LHCN-M2 (cell line): ENCODE measurements around the gene CCR5. TPM values are rescaled to one million over a fixed set of nuclear protein-coding genes. Genes with fewer than 3 reads are reported as not detected.
A peak's percentile ranks its signal among the peaks of the same experiment; 100 is the strongest.
"Not testable (repeated sequence)": the region's sequence is repeated elsewhere in the genome, so short reads cannot be mapped to it uniquely, and the experiment has no call there.

Experiments used
- DNase-seq: peaks from one replicate; pipeline ENCODE4 v3.0.0-alpha.2; 2012; ENCODE audit warnings: low read depth
- total RNA-seq: library from RNA; depleted of rRNA; stranded (reverse); fragments of >200 nt; gene quantifications from 2 replicates; pipeline ENCODE4 v1.2.3, GENCODE V29; 2014

CCR5 gene
- total RNA-seq, 1 experiment from 2014 or later, result not detected

GRCh38 chr3:46383211-46383950 is 12.6 kb downstream of the CCR5 start:
- DNase-seq, result no peak

- DNase-seq, result no peak
These were observed 13.2 kb downstream of the CCR5 start for GRCh38 chr3:46383951-46384330.

- peak; percentile 94 for DNase-seq
These were observed 15.5 kb downstream of the CCR5 start for GRCh38 chr3:46386205-46386604.

GRCh38 chr3:46388847-46389246 is 18.1 kb downstream of the CCR5 start:
- not testable (repeated sequence) for DNase-seq

- DNase-seq, result no peak
These were observed 18.6 kb downstream of the CCR5 start for GRCh38 chr3:46389306-46389705.

- DNase-seq, result not testable (repeated sequence)
These were observed 20.8 kb downstream of the CCR5 start for GRCh38 chr3:46391526-46391925.

GRCh38 chr3:46393011-46393410 is 22.3 kb downstream of the CCR5 start:
- no peak for DNase-seq

- DNase-seq, result no peak
These were observed 23.0 kb downstream of the CCR5 start for GRCh38 chr3:46393554-46394434.

- DNase-seq, result no peak
These were observed 24.5 kb downstream of the CCR5 start for GRCh38 chr3:46395210-46395661.

GRCh38 chr3:46395766-46396530 is 25.2 kb downstream of the CCR5 start:
- no peak for DNase-seq

- DNase-seq, result no peak
These were observed 26.4 kb downstream of the CCR5 start for GRCh38 chr3:46397111-46397510.

- no peak for DNase-seq
These were observed 27.6 kb downstream of the CCR5 start for GRCh38 chr3:46398186-46398955.

- DNase-seq, result no peak
These were observed 28.4 kb downstream of the CCR5 start for GRCh38 chr3:46399098-46399497.

- DNase-seq, result no peak
These were observed 28.8 kb downstream of the CCR5 start for GRCh38 chr3:46399557-46399956.

GRCh38 chr3:46400000-46400734 is 29.4 kb downstream of the CCR5 start:
- DNase-seq, result peak; percentile 96

- DNase-seq, result no peak
These were observed 30.1 kb downstream of the CCR5 start for GRCh38 chr3:46400846-46401245.

GRCh38 chr3:46401579-46401978 is 30.8 kb downstream of the CCR5 start:
- no peak for DNase-seq

- DNase-seq, result not testable (repeated sequence)
These were observed 32.2 kb downstream of the CCR5 start for GRCh38 chr3:46402902-46403301.

GRCh38 chr3:46405301-46406019 is 34.7 kb downstream of the CCR5 start:
- DNase-seq, result no peak

- no peak for DNase-seq
These were observed 35.7 kb downstream of the CCR5 start for GRCh38 chr3:46406443-46406787.
